Kidney (tissue), 14 donors: ENCODE measurements around the gene ITPKB. TPM values are rescaled to one million over a fixed set of nuclear protein-coding genes. Genes with fewer than 3 reads are reported as not detected.

Experiments used
- DNase-seq, 5 donors: peaks; one replicate each; pipeline ENCODE4 v3.0.0-alpha.2; 2013 to 2020
- FAIRE-seq: peaks from 2 replicates; lab custom pipeline; 2012; peaks lifted over from hg19 to GRCh38; lab: Jason Lieb, UNC
- H3K27ac ChIP-seq, 2 donors: one replicate each; pipeline ENCODE4 v1.7.0; 2013; ENCODE audit warnings: low read depth in 2 of 2, low read length in 2 of 2, inconsistent platforms in 1 of 2
- H3K27me3 ChIP-seq: one replicate; pipeline ENCODE4 v1.7.1; 2013; ENCODE audit warnings: low read length, inconsistent platforms; ENCODE audit not compliant: control insufficient read depth, insufficient read depth
- H3K36me3 ChIP-seq, 3 donors: one replicate each; pipeline versions ENCODE4 v1.7.0 to v1.7.1; 2013; ENCODE audit warnings: low read length in 3 of 3, control low read depth in 1 of 3, inconsistent platforms in 1 of 3; ENCODE audit not compliant: insufficient read depth in 3 of 3, control insufficient read depth in 2 of 3
- H3K4me1 ChIP-seq, 3 donors: one replicate each; pipeline versions ENCODE4 v1.7.0 to v1.7.1; 2013; ENCODE audit warnings: low read length in 3 of 3, inconsistent platforms in 1 of 3, low read depth in 1 of 3; ENCODE audit not compliant: control insufficient read depth in 2 of 3, insufficient read depth in 2 of 3
- H3K4me3 ChIP-seq, 3 donors: one replicate each; pipeline versions ENCODE4 v1.7.0 to v1.8.1; 2013; ENCODE audit warnings: low read length in 3 of 3, control low read depth in 1 of 3, inconsistent platforms in 1 of 3
- H3K9ac ChIP-seq, 3 donors: one replicate each; pipeline versions ENCODE4 v1.7.0 to v1.7.1; 2013; ENCODE audit warnings: low read length in 3 of 3, control low read depth in 1 of 3, inconsistent platforms in 1 of 3
- H3K9me3 ChIP-seq, 3 donors: one replicate each; pipeline versions ENCODE4 v1.7.0 to v1.7.1; 2013; ENCODE audit warnings: low read length in 3 of 3, control low read depth in 1 of 3, inconsistent platforms in 1 of 3; ENCODE audit not compliant: control insufficient read depth in 2 of 3, insufficient read depth in 1 of 3
- intact Hi-C: fragments of 100-400 bp; cut with DNase I; formaldehyde crosslinking; loops from one replicate; pipeline ENCODE4 v1.11.1; 2022
- polyA plus RNA-seq: library from polyadenylated mRNA; stranded (reverse); fragments of 350-450 nt; fragmentation: Illumina TruSeq; extraction: RNeasy Lipid Tissue Mini Kit (QIAGEN cat#74804); gene quantifications from one replicate; pipeline ENCODE4 v1.2.3, GENCODE V29; 2014; ENCODE audit warnings: low read depth, low replicate concordance; ENCODE audit not compliant: insufficient read depth
- total RNA-seq: library from RNA; stranded (reverse); fragmentation: NEBNext Ultra II Directional; extraction: Animal tissue kit (Norgen Biotek cat#: 25700); gene quantifications from one replicate; pipeline ENCODE4 v1.2.1, GENCODE V29; 2021
- TF ChIP-seq, protein P1 (sequence below): IDR thresholded peaks from 3 replicates; pipeline ENCODE4 v1.5.1; 2012; ENCODE audit warnings: mild to moderate bottlenecking, moderate library complexity, borderline replicate concordance; ENCODE audit not compliant: insufficient read depth; ENCODE audit errors: extremely low read depth
- donor health status: control.
- donor health status: control.
- donor health status: control.
- donor health status: control.
- donor health status: control.
- donor health status: DM: yes; HTN: yes; CAD: no.
- donor health status: Normal renal cell carcinoma (clear cell type).

ITPKB gene
- total and polyA plus RNA-seq, 2 donors from 2014 or later, result 20.2 to 39.3 TPM

DNA sequence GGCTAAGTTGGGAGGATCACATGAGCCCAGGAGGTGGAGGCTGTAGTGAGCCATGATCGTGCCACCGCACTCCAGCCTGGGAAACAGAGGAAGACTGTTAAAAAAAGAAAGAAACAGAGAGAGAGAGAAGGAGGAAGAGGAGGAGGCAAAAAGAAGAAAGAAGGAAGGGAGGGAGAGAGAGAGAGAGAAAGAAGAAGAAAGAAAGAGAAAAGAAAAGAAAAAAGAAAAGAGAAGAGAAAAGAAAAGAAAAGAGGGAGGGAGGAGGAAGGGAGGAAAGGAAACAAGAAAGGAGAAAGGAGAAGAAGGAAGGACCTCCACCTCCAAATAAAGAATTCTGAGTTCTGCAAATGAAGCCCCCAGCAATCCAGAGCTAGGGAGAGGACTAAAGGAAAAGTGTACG lies 108.5 kb downstream of the ITPKB start:
- Histone ChIP-seq H3K27ac (no peak overlapping the region), H3K9me3 (no peaks in the 10 kb centered on the region), H3K4me3 (no peak overlapping the region), H3K27me3 (no peaks in the 10 kb centered on the region), H3K4me1 (no peaks in the 10 kb centered on the region), H3K36me3 (peaks cover 0 to 4% (median 0%) of the 10 kb centered on the region in 3 donors), H3K9ac (no peak overlapping the region)
- TF ChIP-seq, protein P1, sequence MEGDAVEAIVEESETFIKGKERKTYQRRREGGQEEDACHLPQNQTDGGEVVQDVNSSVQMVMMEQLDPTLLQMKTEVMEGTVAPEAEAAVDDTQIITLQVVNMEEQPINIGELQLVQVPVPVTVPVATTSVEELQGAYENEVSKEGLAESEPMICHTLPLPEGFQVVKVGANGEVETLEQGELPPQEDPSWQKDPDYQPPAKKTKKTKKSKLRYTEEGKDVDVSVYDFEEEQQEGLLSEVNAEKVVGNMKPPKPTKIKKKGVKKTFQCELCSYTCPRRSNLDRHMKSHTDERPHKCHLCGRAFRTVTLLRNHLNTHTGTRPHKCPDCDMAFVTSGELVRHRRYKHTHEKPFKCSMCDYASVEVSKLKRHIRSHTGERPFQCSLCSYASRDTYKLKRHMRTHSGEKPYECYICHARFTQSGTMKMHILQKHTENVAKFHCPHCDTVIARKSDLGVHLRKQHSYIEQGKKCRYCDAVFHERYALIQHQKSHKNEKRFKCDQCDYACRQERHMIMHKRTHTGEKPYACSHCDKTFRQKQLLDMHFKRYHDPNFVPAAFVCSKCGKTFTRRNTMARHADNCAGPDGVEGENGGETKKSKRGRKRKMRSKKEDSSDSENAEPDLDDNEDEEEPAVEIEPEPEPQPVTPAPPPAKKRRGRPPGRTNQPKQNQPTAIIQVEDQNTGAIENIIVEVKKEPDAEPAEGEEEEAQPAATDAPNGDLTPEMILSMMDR, result no peak
- intact Hi-C loops, result no loop called here
- FAIRE-seq, result no peak
- no peak for DNase-seq

DNA sequence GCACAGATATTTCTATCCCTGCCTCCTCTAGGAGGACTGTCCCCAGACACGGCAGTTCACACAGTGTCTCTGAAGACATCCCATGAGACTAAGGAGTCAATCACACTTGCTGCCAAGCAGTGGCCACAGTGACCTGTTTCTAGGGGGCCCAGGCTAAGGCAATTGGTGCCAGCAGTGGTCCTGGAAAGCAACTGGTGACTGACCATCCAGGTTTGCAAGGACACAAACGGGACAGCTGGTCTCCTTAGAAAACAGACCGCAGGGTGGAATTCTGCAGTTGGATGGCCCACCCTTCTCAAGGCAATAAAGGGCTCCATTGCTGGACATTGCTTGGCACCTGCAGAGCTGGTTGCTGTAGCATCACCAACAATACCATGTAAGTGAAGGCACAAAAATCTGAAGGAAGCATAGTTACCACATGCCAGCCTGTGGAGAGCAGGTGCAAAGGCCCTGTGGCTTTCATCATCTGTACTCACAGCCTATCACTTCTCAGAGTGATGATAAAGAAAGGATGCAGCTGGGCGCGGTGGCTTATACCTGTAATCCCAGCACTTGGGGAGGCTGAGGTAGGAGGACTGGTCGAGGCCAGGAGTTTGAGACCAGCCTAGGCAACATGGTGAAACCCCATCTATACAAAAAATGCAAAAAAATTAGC lies 109.1 kb downstream of the ITPKB start:
- Histone ChIP-seq H3K4me1 (no peaks in the 10 kb centered on the region), H3K36me3 (peaks cover 0 to 4% (median 0%) of the 10 kb centered on the region in 3 donors), H3K9me3 (no peaks in the 10 kb centered on the region), H3K4me3 (no peak overlapping the region), H3K27ac (no peak overlapping the region), H3K9ac (no peak overlapping the region), H3K27me3 (no peaks in the 10 kb centered on the region)
- intact Hi-C loops, result no loop called here
- no peak for FAIRE-seq
- no peak for DNase-seq
- TF ChIP-seq, protein P1, result no peak

DNA sequence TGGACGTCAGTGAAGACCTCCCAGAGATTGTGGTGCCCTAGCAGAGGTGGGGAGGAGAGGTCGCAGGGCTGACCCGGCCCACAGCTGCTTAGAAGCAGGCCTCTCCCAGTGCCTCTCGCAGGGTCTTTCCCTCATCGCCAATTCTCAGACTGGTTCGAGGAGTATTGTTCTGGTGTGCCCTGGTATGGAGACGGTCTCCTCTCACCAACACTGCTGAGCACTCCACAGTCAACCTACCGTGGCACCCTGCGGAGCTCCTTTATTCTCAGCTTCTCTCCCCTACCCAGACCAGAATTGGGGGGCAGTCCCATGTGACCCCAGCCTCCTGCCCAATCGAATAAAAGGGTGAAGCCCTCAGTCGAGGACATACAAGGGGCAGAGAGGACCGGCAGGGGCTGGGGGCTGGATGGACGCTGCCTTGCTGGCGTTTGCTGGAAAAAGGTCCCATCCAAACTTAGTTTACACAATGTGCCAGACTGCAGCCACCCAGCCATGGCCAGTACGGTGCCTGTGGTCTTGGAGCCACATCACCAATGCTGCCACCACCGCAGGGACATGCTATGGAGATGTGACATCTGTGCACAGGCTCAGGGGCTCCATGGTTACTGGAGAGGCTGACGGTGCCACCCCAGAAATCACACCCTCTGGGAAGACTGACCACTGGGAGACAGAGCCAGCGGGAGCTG lies 109.7 kb downstream of the ITPKB start:
- TF ChIP-seq, protein P1, result no peak
- FAIRE-seq, result no peak
- no peak overlapping the region for H3K9ac ChIP-seq
- no peaks in the 10 kb centered on the region for H3K27me3 ChIP-seq
- H3K36me3 ChIP-seq, result peaks cover 0 to 1% (median 0%) of the 10 kb centered on the region in 3 donors
- no peaks in the 10 kb centered on the region for H3K9me3 ChIP-seq
- H3K4me3 ChIP-seq, result no peak overlapping the region
- DNase-seq, result peak in 2 of 5 donors; percentile 24 to 52
- intact Hi-C loops, result no loop called here
- H3K27ac ChIP-seq, result no peak overlapping the region
- no peaks in the 10 kb centered on the region for H3K4me1 ChIP-seq
